SW480 (cell line): Measurements from ENCODE around the gene MED13.
"Not testable (repeated sequence)": the region's sequence is repeated elsewhere in the genome, so short reads cannot be mapped to it uniquely, and the experiment has no call there.

Experiments used
- DNase-seq: peaks from one replicate; pipeline ENCODE4 v3.0.0-alpha.2; 2016; ENCODE audit warnings: low spot score

Gene MED13

GRCh38 chr17:61903251-61903650 is 161.8 kb downstream of the MED13 start:
- no peak for DNase-seq

- no peak for DNase-seq
Measured at GRCh38 chr17:61897548-61898180, 167.4 kb downstream of the MED13 start.

DNA sequence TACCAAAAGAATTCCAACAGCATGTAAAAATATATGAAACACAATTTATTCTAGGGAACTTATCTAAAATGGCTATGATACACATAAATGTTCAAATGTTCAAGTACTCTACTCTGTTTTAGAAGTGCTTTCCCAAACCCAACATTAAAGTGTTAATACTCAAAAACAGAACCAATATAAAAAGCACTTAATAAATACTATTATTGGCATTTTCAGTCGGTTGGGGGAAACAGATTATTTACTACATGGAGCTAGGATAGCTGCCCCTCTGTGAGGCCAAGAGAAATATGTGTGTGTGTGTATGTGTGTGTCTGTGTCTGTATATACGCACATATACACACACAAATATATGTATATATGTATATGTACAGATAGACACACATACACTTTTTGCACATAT is 169.7 kb downstream of the MED13 start:
- DNase-seq: no peak

DNA sequence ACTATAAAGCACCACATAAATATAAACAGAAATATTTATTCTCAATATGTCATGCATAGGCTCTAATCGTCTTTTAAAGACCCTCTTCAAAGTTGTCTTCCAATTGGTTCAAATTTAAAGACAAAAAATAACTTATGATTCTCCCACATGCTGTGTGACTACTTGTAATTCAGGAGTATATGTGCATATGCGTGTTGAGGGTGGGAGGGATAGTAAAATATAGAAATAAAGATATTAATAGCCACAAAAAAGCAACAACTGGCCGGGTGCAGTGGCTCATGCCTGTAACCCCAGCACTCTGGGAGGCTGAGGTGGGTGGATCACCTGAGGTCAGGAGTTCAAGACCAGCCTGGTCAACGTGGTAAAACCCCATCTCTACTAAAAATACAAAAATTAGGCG is 170.8 kb downstream of the MED13 start:
- DNase-seq: not testable (repeated sequence)
